Smooth muscle cell (in vitro differentiated cells): ENCODE data around the gene ARNT2. TPM values are rescaled to one million over a fixed set of nuclear protein-coding genes. Genes with fewer than 3 reads are reported as not detected.

ENCODE experiments used
- DNase-seq: peaks from one replicate; lab custom pipeline; 2025; ENCODE audit not compliant: unreplicated experiment; lab: John Stamatoyannopoulos, UW
- H2AFZ ChIP-seq: fragments of 200-600 bp; sonication (generic); 2 replicates; pipeline ENCODE4 v1.6.0; 2016; ENCODE audit warnings: antibody characterized with exemption, low read depth, mild to moderate bottlenecking
- H3F3A ChIP-seq: fragments of 200-600 bp; sonication (generic); 2 replicates; pipeline ENCODE4 v1.6.0; 2017; ENCODE audit warnings: antibody characterized with exemption, low read depth
- H3K27ac ChIP-seq: fragments of 200-600 bp; sonication (generic); 2 replicates; pipeline ENCODE4 v1.5.1; 2016; ENCODE audit warnings: low read depth, mild to moderate bottlenecking
- H3K27me3 ChIP-seq: fragments of 200-600 bp; sonication (generic); 2 replicates; pipeline ENCODE4 v1.6.1; 2016; ENCODE audit warnings: low read depth, mild to moderate bottlenecking
- H3K36me3 ChIP-seq: fragments of 200-600 bp; sonication (generic); 2 replicates; pipeline ENCODE4 v1.5.1; 2016; ENCODE audit warnings: low read depth
- H3K4me1 ChIP-seq: fragments of 200-600 bp; sonication (generic); 2 replicates; pipeline ENCODE4 v1.5.1; 2016; ENCODE audit warnings: low read depth
- H3K4me2 ChIP-seq: fragments of 200-600 bp; sonication (generic); 2 replicates; pipeline ENCODE4 v1.6.0; 2016; ENCODE audit warnings: mild to moderate bottlenecking
- H3K4me3 ChIP-seq: fragments of 200-600 bp; sonication (generic); 2 replicates; pipeline ENCODE4 v1.5.1; 2016; ENCODE audit warnings: mild to moderate bottlenecking
- H3K79me2 ChIP-seq: fragments of 200-600 bp; sonication (generic); 2 replicates; pipeline ENCODE4 v1.6.0; 2016; ENCODE audit warnings: low read depth, mild to moderate bottlenecking
- H3K9ac ChIP-seq: fragments of 200-600 bp; sonication (generic); 2 replicates; pipeline ENCODE4 v1.6.0; 2016; ENCODE audit warnings: low read depth
- H3K9me3 ChIP-seq: fragments of 200-600 bp; sonication (generic); replicated peaks from 2 replicates; pipeline ENCODE4 v1.5.1; 2016; ENCODE audit warnings: low read depth
- H4K20me1 ChIP-seq: fragments of 200-600 bp; sonication (generic); 2 replicates; pipeline ENCODE4 v1.6.0; 2016; ENCODE audit warnings: low read depth
- WGBS: methylation state at CpG from one replicate; pipeline ENCODE4 v1.1.7; 2016; ENCODE audit warnings: low lambda C conversion rate; 5-methylcytosine and 5-hydroxymethylcytosine counted together
- polyA plus RNA-seq: library from polyadenylated mRNA; unstranded; fragments of >200 nt; fragmentation: Nextera tagmentation; extraction: Ambion mirVana; gene quantifications from 2 replicates; pipeline ENCODE4 v1.2.1, GENCODE V29; 2016
- total RNA-seq: library from RNA; depleted of rRNA; stranded (reverse); fragments of >200 nt; gene quantifications from 2 replicates; pipeline ENCODE4 v1.2.3, GENCODE V29; 2014
- TF ChIP-seq, protein P1 (sequence below): fragments of 200-600 bp; sonication (generic); IDR thresholded peaks from 2 replicates; pipeline ENCODE4 v1.5.1; 2017; ENCODE audit warnings: borderline replicate concordance, mild to moderate bottlenecking, antibody characterized with exemption; ENCODE audit not compliant: insufficient read depth, poor library complexity, severe bottlenecking

The ARNT2 gene
- total and polyA plus RNA-seq, 2 experiments from 2014 or later, result 0.55 to 2.8 TPM

DNA sequence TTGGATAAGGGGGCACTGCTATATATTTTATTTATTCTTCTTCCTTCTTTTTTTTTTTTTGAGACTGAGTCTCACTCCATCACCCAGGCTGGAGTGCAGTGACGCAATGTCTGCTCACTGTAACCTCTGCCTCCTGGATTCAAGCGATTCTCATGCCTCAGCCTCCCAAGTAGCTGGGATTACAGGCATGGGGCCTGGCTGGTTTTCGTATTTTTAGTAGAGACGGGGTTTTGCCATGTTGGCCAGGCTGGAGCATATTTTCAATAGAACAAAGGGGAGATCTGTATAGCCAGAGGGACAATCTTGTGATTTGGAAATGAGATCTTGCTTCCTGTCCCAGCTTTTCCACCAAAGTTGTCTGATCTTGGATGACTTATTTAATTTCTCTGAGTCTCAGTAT is 157.9 kb downstream of the ARNT2 start:
- Histone ChIP-seq H3K4me2 (no peak overlapping the region), H4K20me1 (no peaks in the 10 kb centered on the region), H3K27me3 (no peaks in the 10 kb centered on the region), H3K36me3 (no peaks in the 10 kb centered on the region), H3K4me1 (no peaks in the 10 kb centered on the region), H2AFZ (no peak overlapping the region), H3F3A (no peaks in the 10 kb centered on the region), H3K9me3 (no peaks in the 10 kb centered on the region), H3K9ac (no peak overlapping the region), H3K4me3 (no peak overlapping the region), H3K79me2 (no peaks in the 10 kb centered on the region), H3K27ac (no peak overlapping the region)
- TF ChIP-seq, protein P1, sequence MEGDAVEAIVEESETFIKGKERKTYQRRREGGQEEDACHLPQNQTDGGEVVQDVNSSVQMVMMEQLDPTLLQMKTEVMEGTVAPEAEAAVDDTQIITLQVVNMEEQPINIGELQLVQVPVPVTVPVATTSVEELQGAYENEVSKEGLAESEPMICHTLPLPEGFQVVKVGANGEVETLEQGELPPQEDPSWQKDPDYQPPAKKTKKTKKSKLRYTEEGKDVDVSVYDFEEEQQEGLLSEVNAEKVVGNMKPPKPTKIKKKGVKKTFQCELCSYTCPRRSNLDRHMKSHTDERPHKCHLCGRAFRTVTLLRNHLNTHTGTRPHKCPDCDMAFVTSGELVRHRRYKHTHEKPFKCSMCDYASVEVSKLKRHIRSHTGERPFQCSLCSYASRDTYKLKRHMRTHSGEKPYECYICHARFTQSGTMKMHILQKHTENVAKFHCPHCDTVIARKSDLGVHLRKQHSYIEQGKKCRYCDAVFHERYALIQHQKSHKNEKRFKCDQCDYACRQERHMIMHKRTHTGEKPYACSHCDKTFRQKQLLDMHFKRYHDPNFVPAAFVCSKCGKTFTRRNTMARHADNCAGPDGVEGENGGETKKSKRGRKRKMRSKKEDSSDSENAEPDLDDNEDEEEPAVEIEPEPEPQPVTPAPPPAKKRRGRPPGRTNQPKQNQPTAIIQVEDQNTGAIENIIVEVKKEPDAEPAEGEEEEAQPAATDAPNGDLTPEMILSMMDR, result no peak
- no peak for DNase-seq
- 52% methylated on average over 4 of the region's 4 CpGs for WGBS

DNA sequence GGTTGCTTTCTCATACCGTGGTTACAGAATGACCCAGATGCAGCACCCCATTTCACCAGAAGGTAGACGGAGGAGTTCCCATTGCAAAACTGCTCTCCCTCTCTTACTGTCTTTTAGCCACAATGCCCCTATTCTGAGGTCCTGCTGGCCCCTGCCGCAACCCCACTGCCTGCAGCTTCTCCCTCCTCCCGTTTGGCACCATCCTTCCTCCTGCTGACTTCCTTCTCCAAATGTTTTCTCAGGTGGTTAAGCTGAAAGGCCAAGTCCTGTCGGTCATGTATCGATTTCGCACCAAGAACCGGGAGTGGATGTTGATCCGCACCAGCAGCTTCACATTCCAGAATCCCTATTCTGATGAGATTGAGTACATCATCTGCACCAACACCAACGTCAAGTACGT is 158.7 kb downstream of the ARNT2 start:
- Histone ChIP-seq H3K4me2 (no peak overlapping the region), H3K4me3 (no peak overlapping the region), H3K9ac (no peak overlapping the region), H3K4me1 (no peaks in the 10 kb centered on the region), H2AFZ (no peak overlapping the region), H3K27me3 (no peaks in the 10 kb centered on the region), H3K36me3 (no peaks in the 10 kb centered on the region), H3F3A (no peaks in the 10 kb centered on the region), H3K9me3 (no peaks in the 10 kb centered on the region), H3K27ac (no peak overlapping the region), H3K79me2 (no peaks in the 10 kb centered on the region), H4K20me1 (no peaks in the 10 kb centered on the region)
- 96% methylated on average over 11 of the region's 11 CpGs for WGBS
- no peak for DNase-seq
- TF ChIP-seq, protein P1, result no peak

DNA sequence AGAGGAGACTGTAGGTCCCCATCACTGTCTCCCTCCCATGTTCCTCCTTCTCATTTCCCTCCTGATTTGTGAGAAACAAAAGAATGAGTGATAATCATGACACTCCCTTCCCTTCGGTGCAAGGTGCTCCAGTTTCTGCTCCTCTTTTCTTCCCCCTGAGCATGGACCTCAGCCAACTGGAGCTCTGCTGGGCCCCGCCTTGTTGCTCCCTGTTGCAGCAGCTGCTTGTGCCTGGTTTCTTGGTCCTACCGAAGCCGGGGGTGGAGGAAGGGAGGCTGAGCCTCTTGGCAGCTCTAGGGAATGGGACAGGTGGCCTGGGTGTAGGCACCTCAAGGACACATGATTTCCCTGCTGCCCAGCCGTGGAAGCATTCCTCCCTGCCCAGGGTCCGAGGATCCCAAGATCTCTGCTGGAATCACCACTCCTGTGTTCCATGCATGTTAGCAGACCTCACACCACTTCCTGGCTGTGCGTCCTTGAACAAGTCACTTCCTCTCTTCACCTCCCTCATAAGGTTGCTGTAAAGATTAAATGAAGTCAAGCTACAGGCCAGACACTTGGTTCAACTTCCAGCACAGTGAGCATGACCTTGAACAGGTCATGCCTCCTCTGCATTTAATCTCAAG is 159.3 kb downstream of the ARNT2 start:
- Histone ChIP-seq H3K4me2 (no peak overlapping the region), H3K27ac (no peak overlapping the region), H3K9me3 (no peaks in the 10 kb centered on the region), H3K4me1 (no peaks in the 10 kb centered on the region), H3K79me2 (no peaks in the 10 kb centered on the region), H4K20me1 (no peaks in the 10 kb centered on the region), H3K27me3 (no peaks in the 10 kb centered on the region), H2AFZ (no peak overlapping the region), H3K36me3 (no peaks in the 10 kb centered on the region), H3K4me3 (no peak overlapping the region), H3K9ac (no peak overlapping the region), H3F3A (no peaks in the 10 kb centered on the region)
- TF ChIP-seq, protein P1, result no peak
- 97% methylated on average over 7 of the region's 7 CpGs for WGBS
- no peak for DNase-seq

DNA sequence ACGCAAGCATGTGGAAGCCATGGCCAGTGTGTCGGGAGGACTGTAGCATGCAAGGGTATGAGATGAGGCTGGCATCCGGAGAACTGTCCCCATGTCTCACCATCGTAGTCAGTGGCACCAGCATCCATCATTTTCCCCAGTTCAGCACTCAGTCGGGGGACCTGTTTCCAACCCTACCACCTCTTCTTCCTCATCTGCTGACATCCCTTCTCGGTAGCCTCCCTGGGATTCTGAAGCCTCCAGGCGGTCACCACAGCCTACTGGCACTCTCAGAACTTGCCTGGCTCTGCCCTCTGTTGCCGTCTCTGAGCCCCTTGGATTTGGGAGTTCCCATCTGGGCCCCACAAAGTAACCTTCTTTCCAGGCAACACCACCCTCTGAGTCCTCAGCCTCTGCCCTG is 159.9 kb downstream of the ARNT2 start:
- no peaks in the 10 kb centered on the region for H3F3A ChIP-seq
- no peak overlapping the region for H3K27ac ChIP-seq
- H3K9ac ChIP-seq, result no peak overlapping the region
- H3K79me2 ChIP-seq, result no peaks in the 10 kb centered on the region
- no peaks in the 10 kb centered on the region for H4K20me1 ChIP-seq
- H3K4me3 ChIP-seq, result no peak overlapping the region
- TF ChIP-seq, protein P1, result no peak
- 93% methylated on average over 8 of the region's 8 CpGs for WGBS
- no peaks in the 10 kb centered on the region for H3K36me3 ChIP-seq
- H2AFZ ChIP-seq, result no peak overlapping the region
- no peak for DNase-seq
- H3K4me1 ChIP-seq, result no peaks in the 10 kb centered on the region
- H3K4me2 ChIP-seq, result no peak overlapping the region
- no peaks in the 10 kb centered on the region for H3K27me3 ChIP-seq
- no peaks in the 10 kb centered on the region for H3K9me3 ChIP-seq
